HepG2 (cell line): ENCODE results near the gene TSPAN32. TPM values are rescaled to one million over a fixed set of nuclear protein-coding genes. Genes with fewer than 3 reads are reported as not detected.

Experiments
- ETV6 ChIP-seq: sonication (generic); formaldehyde crosslinking; conservative IDR thresholded peaks from 2 replicates; pipeline ENCODE4 v1.4.0; 2020; ENCODE audit warnings: missing genetic modification reagents
- FOXA1 ChIP-seq, 2 experiments: fragments of 450-650 bp in 1 of 2; sonication (generic) in 1 of 2; formaldehyde crosslinking in 1 of 2; IDR thresholded peaks; 2 replicates each; pipeline versions ENCODE4 v1.4.0 to v1.6.1; 2016 to 2020; ENCODE audit warnings: missing genetic modification reagents in 1 of 2
- GTF3A ChIP-seq: sonication (generic); formaldehyde crosslinking; conservative IDR thresholded peaks from 2 replicates; pipeline ENCODE4 v1.4.0; 2020; ENCODE audit warnings: mild to moderate bottlenecking, missing genetic modification reagents
- HNRNPLL ChIP-seq: fragments of 200-400 bp; formaldehyde crosslinking; IDR thresholded peaks from 2 replicates; pipeline ENCODE4 v1.6.1; 2017; ENCODE audit warnings: mild to moderate bottlenecking, low read depth, low read length; ENCODE audit not compliant: poor library complexity, severe bottlenecking
- HOMEZ ChIP-seq: IDR thresholded peaks from 2 replicates; pipeline ENCODE4 v1.6.1; 2016; ENCODE audit warnings: low read depth
- KDM2A ChIP-seq: sonication (generic); formaldehyde crosslinking; IDR thresholded peaks from 2 replicates; pipeline ENCODE4 v1.4.0; 2020; ENCODE audit warnings: low read depth, missing genetic modification reagents, borderline replicate concordance
- PCBP1 ChIP-seq: fragments of 200-400 bp; formaldehyde crosslinking; IDR thresholded peaks from 2 replicates; pipeline ENCODE4 v1.6.1; 2017; ENCODE audit warnings: mild to moderate bottlenecking, low read depth, low read length, borderline replicate concordance
- RAD21 ChIP-seq: fragments of 450-650 bp; formaldehyde crosslinking; IDR thresholded peaks from 2 replicates; pipeline ENCODE4 v1.5.0; 2020; ENCODE audit warnings: mild to moderate bottlenecking
- RXRA ChIP-seq: sonication (generic); formaldehyde crosslinking; IDR thresholded peaks from 2 replicates; pipeline ENCODE4 v1.5.1; 2020; ENCODE audit warnings: missing genetic modification reagents
- SALL1 ChIP-seq: sonication (generic); formaldehyde crosslinking; IDR thresholded peaks from 2 replicates; pipeline ENCODE4 v1.8.0; 2022; ENCODE audit warnings: mild to moderate bottlenecking, missing genetic modification reagents
- STAG1 ChIP-seq: sonication (generic); formaldehyde crosslinking; IDR thresholded peaks from 2 replicates; pipeline ENCODE4 v1.4.0; 2020; ENCODE audit warnings: missing genetic modification reagents
- YY1 ChIP-seq: IDR thresholded peaks from 2 replicates; pipeline ENCODE4 v1.6.1; 2011; ENCODE audit warnings: low read length, low read depth, moderate library complexity, mild to moderate bottlenecking; ENCODE audit not compliant: insufficient read depth, insufficient replicate concordance
- ZC3H13 ChIP-seq: sonication (generic); formaldehyde crosslinking; IDR thresholded peaks from 2 replicates; pipeline ENCODE4 v1.8.1; 2023; ENCODE audit warnings: mild to moderate bottlenecking, missing genetic modification reagents, moderate library complexity
- ZHX1 ChIP-seq: sonication (generic); formaldehyde crosslinking; IDR thresholded peaks from 2 replicates; pipeline ENCODE4 v1.8.1; 2022; ENCODE audit warnings: low read depth, mild to moderate bottlenecking, missing genetic modification reagents
- ZNF530 ChIP-seq: sonication (generic); formaldehyde crosslinking; IDR thresholded peaks from 2 replicates; pipeline ENCODE4 v1.5.0; 2020; ENCODE audit warnings: low read depth, mild to moderate bottlenecking, missing genetic modification reagents
- ZNF558 ChIP-seq: sonication (generic); formaldehyde crosslinking; IDR thresholded peaks from 2 replicates; pipeline ENCODE4 v1.9.0; 2022; ENCODE audit warnings: mild to moderate bottlenecking, missing genetic modification reagents, borderline replicate concordance
- polyA plus RNA-seq, 8 experiments: library from polyadenylated mRNA; depleted of rRNA in 3 of 8; stranded (reverse) in 7 of 8; unstranded in 1 of 8; fragments of >200 nt; fragmentation: Illumina TruSeq in 4 of 8; extraction: Trizol in 4 of 8; gene quantifications; 2 replicates each; pipeline versions ENCODE4 v1.2.1 to v1.2.3, GENCODE V29; 2011 to 2016; ENCODE audit warnings: low read depth in 4 of 8, missing spikeins in 1 of 8, mixed read lengths in 1 of 8; ENCODE audit not compliant: insufficient read depth in 1 of 8
- total RNA-seq, 5 experiments: library from RNA; depleted of rRNA; stranded (reverse); fragments of >200 nt; fragmentation: Illumina TruSeq; extraction: Trizol; gene quantifications; 2 replicates each; pipeline ENCODE4 v1.2.3, GENCODE V29; 2016; ENCODE audit warnings: low read depth in 1 of 5
- TF ChIP-seq, protein P1 (sequence below): sonication (generic); formaldehyde crosslinking; IDR thresholded peaks from 2 replicates; pipeline ENCODE4 v1.5.0; 2020; ENCODE audit warnings: missing genetic modification reagents, mild to moderate bottlenecking, borderline replicate concordance
- TF ChIP-seq, protein P2 (sequence below): sonication (generic); formaldehyde crosslinking; IDR thresholded peaks from 2 replicates; pipeline ENCODE4 v1.5.0; 2020; ENCODE audit warnings: mild to moderate bottlenecking, missing genetic modification reagents, moderate library complexity
- TF ChIP-seq, protein P3 (sequence below): sonication (generic); formaldehyde crosslinking; IDR thresholded peaks from 2 replicates; pipeline ENCODE4 v1.5.0; 2020; ENCODE audit warnings: missing genetic modification reagents

Gene TSPAN32
- total and polyA plus RNA-seq, 2 of the 13 experiments (the other 11 are each of a cell fraction or from before 2014, with no cell fraction given) = 0.09 to 0.70 TPM

DNA sequence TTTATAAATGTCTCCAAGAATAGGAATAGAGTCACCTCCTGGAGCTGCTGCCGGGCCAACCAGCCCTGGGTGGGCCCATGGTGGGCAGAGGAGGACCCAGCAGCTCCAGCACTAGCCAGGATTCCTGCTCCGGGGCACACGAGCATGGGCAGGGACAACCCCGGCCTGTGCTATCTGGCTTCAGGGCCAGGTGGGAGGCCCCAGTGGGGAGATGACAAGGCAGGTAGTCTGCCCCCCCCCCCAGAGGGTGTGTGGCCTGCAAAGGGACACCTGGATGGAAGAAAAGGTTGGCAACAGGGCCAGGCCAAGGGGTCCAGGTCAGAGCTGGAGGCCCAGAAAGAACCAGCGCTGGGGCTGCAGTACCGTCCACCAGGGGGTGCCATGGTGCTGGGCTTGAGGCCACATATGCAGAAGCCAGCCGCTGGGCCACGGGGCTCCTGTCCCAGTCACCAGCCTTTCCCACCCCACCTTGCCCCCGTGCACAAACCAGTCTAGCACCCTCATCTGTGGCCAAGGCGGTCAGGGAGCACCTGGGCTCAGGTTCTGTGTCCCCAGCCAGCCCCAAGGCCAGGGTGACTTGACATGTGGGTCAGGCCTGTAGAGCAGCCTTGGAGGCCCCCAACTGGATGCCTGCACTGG lies 3.4 kb downstream of the TSPAN32 start (continued):
- TF ChIP-seq GTF3A (CRISPR knock-in tag) = no peak
- no peak for TF ChIP-seq ZC3H13 (CRISPR knock-in tag)
- TF ChIP-seq RAD21 (CRISPR knock-in tag) = peak; percentile 93
- TF ChIP-seq, protein P1, sequence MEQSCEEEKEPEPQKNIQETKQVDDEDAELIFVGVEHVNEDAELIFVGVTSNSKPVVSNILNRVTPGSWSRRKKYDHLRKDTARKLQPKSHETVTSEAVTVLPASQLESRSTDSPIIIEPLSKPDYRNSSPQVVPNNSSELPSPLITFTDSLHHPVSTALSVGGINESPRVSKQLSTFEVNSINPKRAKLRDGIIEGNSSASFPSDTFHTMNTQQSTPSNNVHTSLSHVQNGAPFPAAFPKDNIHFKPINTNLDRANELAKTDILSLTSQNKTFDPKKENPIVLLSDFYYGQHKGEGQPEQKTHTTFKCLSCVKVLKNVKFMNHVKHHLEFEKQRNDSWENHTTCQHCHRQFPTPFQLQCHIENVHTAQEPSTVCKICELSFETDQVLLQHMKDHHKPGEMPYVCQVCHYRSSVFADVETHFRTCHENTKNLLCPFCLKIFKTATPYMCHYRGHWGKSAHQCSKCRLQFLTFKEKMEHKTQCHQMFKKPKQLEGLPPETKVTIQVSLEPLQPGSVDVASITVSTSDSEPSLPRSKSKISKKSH (CRISPR knock-in tag) = peak; percentile 42; the same call in 1 of the 2 replicates
- peak; percentile 41; the same call in 1 of the 2 replicates for TF ChIP-seq PCBP1
- TF ChIP-seq HNRNPLL = peak; percentile 33
- TF ChIP-seq YY1 = peak; percentile 20
- peak; percentile 35; the same call in 1 of the 2 replicates for TF ChIP-seq SALL1 (CRISPR knock-in tag)
- 0 out of 2 replicates have a peak, but pooled peaks have one; percentile 25 for TF ChIP-seq ETV6 (CRISPR knock-in tag)
- TF ChIP-seq ZHX1 (CRISPR knock-in tag) = no peak
- peak; percentile 15; the same call in 1 of the 2 replicates for TF ChIP-seq RXRA (CRISPR knock-in tag)
- TF ChIP-seq STAG1 = peak; percentile 92
- TF ChIP-seq HOMEZ (CRISPR knock-in tag) = no peak
- no peak for TF ChIP-seq ZNF558
- TF ChIP-seq FOXA1 (IDR thresholded peaks at IDR 0.05) = no peak
- no peak for TF ChIP-seq FOXA1 (CRISPR knock-in tag; IDR thresholded peaks at IDR 0.05)
- TF ChIP-seq, protein P2, sequence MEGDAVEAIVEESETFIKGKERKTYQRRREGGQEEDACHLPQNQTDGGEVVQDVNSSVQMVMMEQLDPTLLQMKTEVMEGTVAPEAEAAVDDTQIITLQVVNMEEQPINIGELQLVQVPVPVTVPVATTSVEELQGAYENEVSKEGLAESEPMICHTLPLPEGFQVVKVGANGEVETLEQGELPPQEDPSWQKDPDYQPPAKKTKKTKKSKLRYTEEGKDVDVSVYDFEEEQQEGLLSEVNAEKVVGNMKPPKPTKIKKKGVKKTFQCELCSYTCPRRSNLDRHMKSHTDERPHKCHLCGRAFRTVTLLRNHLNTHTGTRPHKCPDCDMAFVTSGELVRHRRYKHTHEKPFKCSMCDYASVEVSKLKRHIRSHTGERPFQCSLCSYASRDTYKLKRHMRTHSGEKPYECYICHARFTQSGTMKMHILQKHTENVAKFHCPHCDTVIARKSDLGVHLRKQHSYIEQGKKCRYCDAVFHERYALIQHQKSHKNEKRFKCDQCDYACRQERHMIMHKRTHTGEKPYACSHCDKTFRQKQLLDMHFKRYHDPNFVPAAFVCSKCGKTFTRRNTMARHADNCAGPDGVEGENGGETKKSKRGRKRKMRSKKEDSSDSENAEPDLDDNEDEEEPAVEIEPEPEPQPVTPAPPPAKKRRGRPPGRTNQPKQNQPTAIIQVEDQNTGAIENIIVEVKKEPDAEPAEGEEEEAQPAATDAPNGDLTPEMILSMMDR (CRISPR knock-in tag) = peak; percentile 93
- TF ChIP-seq, protein P3, sequence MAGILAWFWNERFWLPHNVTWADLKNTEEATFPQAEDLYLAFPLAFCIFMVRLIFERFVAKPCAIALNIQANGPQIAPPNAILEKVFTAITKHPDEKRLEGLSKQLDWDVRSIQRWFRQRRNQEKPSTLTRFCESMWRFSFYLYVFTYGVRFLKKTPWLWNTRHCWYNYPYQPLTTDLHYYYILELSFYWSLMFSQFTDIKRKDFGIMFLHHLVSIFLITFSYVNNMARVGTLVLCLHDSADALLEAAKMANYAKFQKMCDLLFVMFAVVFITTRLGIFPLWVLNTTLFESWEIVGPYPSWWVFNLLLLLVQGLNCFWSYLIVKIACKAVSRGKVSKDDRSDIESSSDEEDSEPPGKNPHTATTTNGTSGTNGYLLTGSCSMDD = no peak
- TF ChIP-seq KDM2A (CRISPR knock-in tag) = peak; percentile 64; the same call in 1 of the 2 replicates
- no peak for TF ChIP-seq ZNF530 (CRISPR knock-in tag)
